Loucy (cell line): ENCODE data around the gene NRIP1.
A peak's percentile ranks its signal among the peaks of the same experiment; 100 is the strongest.

Source experiments
- H2AFZ ChIP-seq: fragments of 200-600 bp; sonication (generic); 2 replicates; pipeline ENCODE4 v1.6.0; 2016; ENCODE audit warnings: antibody characterized with exemption, mild to moderate bottlenecking, low read length, moderate library complexity
- H3F3A ChIP-seq: fragments of 200-600 bp; 2 replicates; pipeline ENCODE4 v1.6.0; 2016; ENCODE audit warnings: antibody characterized with exemption, low read depth, mild to moderate bottlenecking
- H3K27me3 ChIP-seq: fragments of 200-600 bp; sonication (generic); 2 replicates; pipeline ENCODE4 v1.6.1; 2014; ENCODE audit warnings: low read length, mild to moderate bottlenecking; ENCODE audit not compliant: insufficient read depth, poor library complexity, severe bottlenecking
- H3K36me3 ChIP-seq: fragments of 200-600 bp; sonication (generic); 2 replicates; pipeline ENCODE4 v1.6.1; 2016; ENCODE audit warnings: low read length; ENCODE audit not compliant: insufficient read depth
- H3K4me1 ChIP-seq: fragments of 200-600 bp; sonication (generic); 2 replicates; pipeline ENCODE4 v1.5.1; 2014; ENCODE audit warnings: low read length, mild to moderate bottlenecking; ENCODE audit not compliant: insufficient read depth, poor library complexity, severe bottlenecking
- H3K4me2 ChIP-seq: fragments of 200-600 bp; sonication (generic); 2 replicates; pipeline ENCODE4 v1.6.0; 2014; ENCODE audit warnings: antibody characterized with exemption, low read length, low read depth, mild to moderate bottlenecking; ENCODE audit not compliant: poor library complexity, severe bottlenecking
- H3K4me3 ChIP-seq: fragments of 200-600 bp; sonication (generic); 2 replicates; pipeline ENCODE4 v1.5.1; 2014; ENCODE audit warnings: low read length, mild to moderate bottlenecking, mixed read lengths; ENCODE audit not compliant: poor library complexity, severe bottlenecking
- H3K79me2 ChIP-seq: fragments of 200-600 bp; sonication (generic); 2 replicates; pipeline ENCODE4 v1.6.1; 2014; ENCODE audit warnings: low read length; ENCODE audit not compliant: insufficient read depth
- H3K9ac ChIP-seq: fragments of 200-600 bp; sonication (generic); 2 replicates; pipeline ENCODE4 v1.6.0; 2014; ENCODE audit warnings: mild to moderate bottlenecking, low read depth, low read length, moderate library complexity; ENCODE audit not compliant: poor library complexity, severe bottlenecking
- H3K9me2 ChIP-seq: fragments of 200-600 bp; sonication (generic); replicated peaks from 2 replicates; pipeline ENCODE4 v1.6.1; 2016; ENCODE audit warnings: low read depth, low read length, mixed read lengths
- H3K9me3 ChIP-seq: fragments of 200-600 bp; sonication (generic); 2 replicates; pipeline ENCODE4 v1.6.1; 2014; ENCODE audit warnings: mild to moderate bottlenecking, antibody characterized with exemption, low read length, low read depth; ENCODE audit not compliant: insufficient read depth
- H4K20me1 ChIP-seq: fragments of 200-600 bp; sonication (generic); 2 replicates; pipeline ENCODE4 v1.6.0; 2014; ENCODE audit warnings: antibody characterized with exemption, low read length, mild to moderate bottlenecking; ENCODE audit not compliant: insufficient read depth, poor library complexity, severe bottlenecking
- EZH2phosphoT487 ChIP-seq: fragments of 200-600 bp; IDR thresholded peaks from 2 replicates; pipeline ENCODE4 v1.6.1; 2018; ENCODE audit warnings: antibody characterized with exemption, mild to moderate bottlenecking, moderate library complexity, borderline replicate concordance
- TF ChIP-seq, protein P1 (sequence below): fragments of 200-600 bp; sonication (generic); conservative IDR thresholded peaks from 2 replicates; pipeline ENCODE4 v1.5.1; 2014; ENCODE audit warnings: mild to moderate bottlenecking, antibody characterized with exemption, low read length

Gene NRIP1

DNA sequence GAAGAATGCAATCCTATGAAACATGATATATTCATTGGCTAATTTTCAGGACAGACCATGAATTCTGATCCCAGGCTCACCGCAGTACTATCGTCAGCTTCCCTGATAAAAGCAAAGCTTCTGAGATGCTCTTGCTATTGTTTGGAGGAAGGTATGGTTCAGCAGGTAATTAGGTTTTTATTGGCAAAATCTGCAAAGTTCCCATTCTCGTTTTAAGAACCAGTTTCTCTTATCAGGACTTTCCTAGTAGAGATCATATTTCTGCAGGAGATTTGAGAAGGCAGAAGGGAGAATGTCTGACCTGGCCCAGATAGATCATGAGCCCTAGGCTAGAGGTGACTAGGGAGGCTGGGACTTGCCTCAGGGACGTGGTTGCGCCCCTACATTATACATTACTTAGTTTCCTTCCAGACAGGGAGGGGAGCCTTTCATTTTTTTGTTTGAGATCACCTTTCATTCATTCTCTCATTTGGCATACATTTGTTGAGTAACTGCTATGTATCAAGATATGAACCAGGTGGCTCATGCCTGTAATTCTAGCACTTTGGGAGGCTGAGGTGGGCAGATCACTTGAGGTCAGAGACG, 108.8 kb downstream of the NRIP1 start:
- no peak overlapping the region for H2AFZ ChIP-seq
- peaks cover 14% of the 10 kb centered on the region for H3K4me1 ChIP-seq
- H3K79me2 ChIP-seq = no peaks in the 10 kb centered on the region
- no peak overlapping the region for H3K4me3 ChIP-seq
- no peaks in the 10 kb centered on the region for H3K27me3 ChIP-seq
- no peaks in the 10 kb centered on the region for H3F3A ChIP-seq
- H3K9me2 ChIP-seq = no peaks in the 10 kb centered on the region
- H3K4me2 ChIP-seq = no peak overlapping the region
- TF ChIP-seq, protein P1, sequence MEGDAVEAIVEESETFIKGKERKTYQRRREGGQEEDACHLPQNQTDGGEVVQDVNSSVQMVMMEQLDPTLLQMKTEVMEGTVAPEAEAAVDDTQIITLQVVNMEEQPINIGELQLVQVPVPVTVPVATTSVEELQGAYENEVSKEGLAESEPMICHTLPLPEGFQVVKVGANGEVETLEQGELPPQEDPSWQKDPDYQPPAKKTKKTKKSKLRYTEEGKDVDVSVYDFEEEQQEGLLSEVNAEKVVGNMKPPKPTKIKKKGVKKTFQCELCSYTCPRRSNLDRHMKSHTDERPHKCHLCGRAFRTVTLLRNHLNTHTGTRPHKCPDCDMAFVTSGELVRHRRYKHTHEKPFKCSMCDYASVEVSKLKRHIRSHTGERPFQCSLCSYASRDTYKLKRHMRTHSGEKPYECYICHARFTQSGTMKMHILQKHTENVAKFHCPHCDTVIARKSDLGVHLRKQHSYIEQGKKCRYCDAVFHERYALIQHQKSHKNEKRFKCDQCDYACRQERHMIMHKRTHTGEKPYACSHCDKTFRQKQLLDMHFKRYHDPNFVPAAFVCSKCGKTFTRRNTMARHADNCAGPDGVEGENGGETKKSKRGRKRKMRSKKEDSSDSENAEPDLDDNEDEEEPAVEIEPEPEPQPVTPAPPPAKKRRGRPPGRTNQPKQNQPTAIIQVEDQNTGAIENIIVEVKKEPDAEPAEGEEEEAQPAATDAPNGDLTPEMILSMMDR = no peak
- no peak for TF ChIP-seq EZH2phosphoT487
- no peaks in the 10 kb centered on the region for H4K20me1 ChIP-seq
- no peaks in the 10 kb centered on the region for H3K36me3 ChIP-seq
- H3K9me3 ChIP-seq = no peaks in the 10 kb centered on the region
- H3K9ac ChIP-seq = no peak overlapping the region

DNA sequence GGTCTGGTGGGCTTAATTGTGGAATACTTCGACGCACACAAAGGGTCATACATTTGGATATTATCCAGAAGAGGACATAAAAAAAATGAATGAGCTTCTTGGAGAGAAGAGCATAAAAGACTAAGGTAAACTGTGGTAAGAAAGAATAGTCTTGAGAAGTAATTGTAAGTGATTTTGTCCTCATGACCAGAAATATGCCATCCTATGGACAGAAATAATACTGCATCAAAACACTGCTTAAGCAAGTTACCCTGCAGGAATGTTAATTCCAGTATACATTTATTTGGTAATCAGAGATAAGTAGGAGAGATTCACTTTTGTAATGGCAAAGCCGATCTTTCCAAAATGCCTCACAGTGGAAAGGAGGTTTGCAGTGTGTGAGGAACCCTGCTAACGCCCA, 111.9 kb downstream of the NRIP1 start:
- Histone ChIP-seq H3K36me3 (no peaks in the 10 kb centered on the region), H3K79me2 (no peaks in the 10 kb centered on the region), H3K9ac (no peak overlapping the region), H3K4me2 (no peak overlapping the region), H3K9me2 (no peaks in the 10 kb centered on the region), H3K9me3 (no peaks in the 10 kb centered on the region; the same call in 1 of the 2 replicates), H3F3A (no peaks in the 10 kb centered on the region), H3K4me3 (no peak overlapping the region), H3K27me3 (no peaks in the 10 kb centered on the region), H2AFZ (no peak overlapping the region), H3K4me1 (peaks cover 14% of the 10 kb centered on the region), H4K20me1 (no peaks in the 10 kb centered on the region)
- TF ChIP-seq EZH2phosphoT487 = no peak
- TF ChIP-seq, protein P1 = peak; percentile 38

DNA sequence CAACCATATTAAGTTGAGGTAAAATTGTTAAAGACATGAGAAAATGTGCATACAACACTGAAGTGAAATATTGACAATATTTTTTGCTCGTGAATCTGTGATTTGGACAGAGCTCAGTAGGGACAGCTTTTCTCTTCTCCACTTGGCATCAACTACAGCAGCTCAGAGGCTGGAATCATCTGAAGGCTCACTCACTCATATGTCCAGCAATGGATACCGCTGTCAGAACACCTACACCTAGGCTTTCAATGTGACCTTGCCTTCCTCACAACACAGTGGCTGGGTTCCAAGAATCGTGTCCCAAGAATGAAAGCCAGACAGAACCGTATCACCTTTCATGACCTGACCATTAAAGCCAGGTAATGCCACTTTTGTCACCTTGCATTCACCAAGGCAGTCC, 115.2 kb downstream of the NRIP1 start:
- H3K9ac ChIP-seq = no peak overlapping the region
- H3K4me2 ChIP-seq = no peak overlapping the region
- no peaks in the 10 kb centered on the region for H3K27me3 ChIP-seq
- H3F3A ChIP-seq = no peaks in the 10 kb centered on the region
- no peaks in the 10 kb centered on the region for H4K20me1 ChIP-seq
- H3K36me3 ChIP-seq = no peaks in the 10 kb centered on the region
- no peak overlapping the region for H2AFZ ChIP-seq
- no peak overlapping the region for H3K4me3 ChIP-seq
- H3K9me2 ChIP-seq = no peaks in the 10 kb centered on the region
- H3K4me1 ChIP-seq = peaks cover 2% of the 10 kb centered on the region
- TF ChIP-seq EZH2phosphoT487 = no peak
- TF ChIP-seq, protein P1 = no peak
- no peaks in the 10 kb centered on the region for H3K79me2 ChIP-seq
- H3K9me3 ChIP-seq = no peaks in the 10 kb centered on the region; the same call in 1 of the 2 replicates
